GM18867 (cell line): Measurements from ENCODE around the gene C16orf74.

Source experiments
- ATAC-seq: cut with Tn5 transposase; IDR thresholded peaks from one replicate; pipeline ENCODE4 v1.9.1; 2021; ENCODE audit warnings: mild to moderate bottlenecking, moderate library complexity; ENCODE audit not compliant: unreplicated experiment

C16orf74 gene

DNA sequence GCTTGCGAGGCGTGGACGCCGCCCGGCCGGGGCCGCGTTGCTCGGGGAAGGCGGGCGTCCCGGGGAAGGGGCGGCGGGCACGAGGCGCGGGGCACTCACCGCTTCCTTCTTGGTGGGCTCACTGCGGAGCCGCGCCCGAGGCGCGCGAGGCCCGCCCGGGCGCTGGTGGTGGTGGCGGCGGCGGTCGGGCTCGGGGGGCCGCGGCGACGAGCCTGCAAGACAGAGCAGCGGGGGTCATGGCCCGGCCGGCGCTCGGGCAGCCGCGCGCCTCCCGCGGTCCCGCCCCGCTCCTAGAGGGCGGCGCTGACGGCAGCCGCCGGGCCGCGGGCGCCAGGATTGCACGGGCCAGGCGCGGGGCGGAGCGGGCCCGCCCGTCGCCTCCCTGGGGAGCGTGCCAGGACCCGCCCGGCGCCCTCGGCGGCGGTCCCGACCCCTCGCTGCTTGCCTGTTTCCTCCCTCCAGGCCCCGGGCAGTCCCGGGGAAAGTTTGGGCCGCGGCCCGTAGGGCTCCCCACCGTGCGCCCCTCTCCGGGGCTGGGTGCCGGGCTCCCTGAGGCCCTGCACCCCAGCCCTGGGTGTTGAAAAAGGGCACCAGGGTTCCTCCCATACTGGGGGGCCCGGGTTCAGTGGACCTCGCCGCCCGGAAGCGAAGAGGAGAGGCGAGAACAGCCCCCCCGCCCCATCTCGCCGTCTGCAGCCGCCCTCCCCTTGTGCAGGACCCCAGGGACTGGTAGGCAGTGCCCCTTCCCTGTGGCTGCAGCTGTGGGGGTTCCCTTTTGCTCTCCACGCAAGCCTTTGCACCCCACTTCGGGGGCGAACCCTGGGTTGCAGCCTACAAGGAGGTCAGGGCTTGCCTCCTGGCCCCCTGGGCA, at the start of gene C16orf74:
TSS of gene C16orf74 (minus strand) at position 270 of the 871 bp plus-strand sequence. CDS start 15,879 bp downstream, outside the sequence.
- peak; percentile 45 for ATAC-seq

DNA sequence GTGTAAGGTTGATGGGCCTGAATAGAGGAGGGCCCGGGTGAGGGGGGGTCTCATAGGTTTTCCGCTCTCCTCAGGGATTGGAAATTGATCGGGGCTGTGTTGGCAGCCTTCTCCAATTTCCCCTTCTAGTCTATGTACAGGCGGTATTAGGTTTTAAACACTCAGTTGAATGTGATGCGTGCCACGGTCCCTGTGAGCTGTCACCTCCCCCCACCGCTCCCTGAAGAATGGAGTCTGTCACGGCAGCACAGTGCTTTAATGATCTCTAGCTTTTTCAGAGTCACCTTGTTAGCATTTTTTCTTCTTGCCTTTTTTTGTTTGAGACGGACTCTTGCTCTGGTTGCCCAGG, 49.4 kb upstream of the C16orf74 start:
- ATAC-seq, result no peak

DNA sequence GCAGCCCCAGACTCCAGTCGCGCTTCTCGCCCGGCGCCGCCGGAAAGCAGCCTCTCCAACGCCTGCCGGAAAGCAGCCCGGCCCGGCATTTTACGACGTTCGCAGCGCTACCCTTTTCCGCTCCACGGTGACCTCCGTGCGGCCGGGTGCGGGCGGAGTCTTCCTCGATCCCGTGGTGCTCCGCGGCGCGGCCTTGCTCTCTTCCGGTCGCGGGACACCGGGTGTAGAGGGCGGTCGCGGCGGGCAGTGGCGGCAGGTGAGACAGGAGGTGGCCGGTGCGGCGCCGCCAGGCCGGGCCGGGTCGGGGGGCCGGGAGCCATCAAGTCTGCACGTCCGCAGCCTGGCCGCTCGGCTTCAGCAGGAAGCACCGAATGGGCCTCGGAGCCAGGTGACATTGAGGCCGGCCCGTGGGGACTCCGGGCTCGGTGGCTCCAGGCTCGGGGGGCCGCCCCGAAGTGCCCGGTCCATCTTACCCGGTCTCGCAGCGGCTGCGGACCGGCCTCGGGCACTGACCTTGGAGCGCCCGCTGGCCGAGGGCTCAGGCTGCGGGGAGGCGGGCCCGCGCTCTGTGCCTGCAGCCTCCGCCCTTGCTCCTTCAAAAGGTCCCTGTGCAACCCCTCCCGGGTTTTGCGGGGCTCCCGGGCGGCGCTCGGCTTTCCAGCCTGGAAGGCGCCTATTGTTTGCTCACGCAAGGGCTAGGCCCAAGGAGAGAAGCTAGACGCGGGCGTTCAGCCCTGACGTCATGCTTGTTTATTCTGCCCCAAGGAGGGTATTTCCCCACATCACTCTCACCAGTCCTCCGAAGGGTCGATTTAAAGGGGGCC, 48.8 kb upstream of the C16orf74 start, which contains the start of the genes COX4I1 and EMC8:
TSS of gene COX4I1 (plus strand) at position 199 of the 824 bp plus-strand sequence. CDS start 1,511 bp downstream, outside the sequence.
TSS of gene EMC8 (minus strand) at position 48 of the 824 bp plus-strand sequence. CDS start 249 bp downstream, outside the sequence.
- peak; percentile 85 for ATAC-seq

DNA sequence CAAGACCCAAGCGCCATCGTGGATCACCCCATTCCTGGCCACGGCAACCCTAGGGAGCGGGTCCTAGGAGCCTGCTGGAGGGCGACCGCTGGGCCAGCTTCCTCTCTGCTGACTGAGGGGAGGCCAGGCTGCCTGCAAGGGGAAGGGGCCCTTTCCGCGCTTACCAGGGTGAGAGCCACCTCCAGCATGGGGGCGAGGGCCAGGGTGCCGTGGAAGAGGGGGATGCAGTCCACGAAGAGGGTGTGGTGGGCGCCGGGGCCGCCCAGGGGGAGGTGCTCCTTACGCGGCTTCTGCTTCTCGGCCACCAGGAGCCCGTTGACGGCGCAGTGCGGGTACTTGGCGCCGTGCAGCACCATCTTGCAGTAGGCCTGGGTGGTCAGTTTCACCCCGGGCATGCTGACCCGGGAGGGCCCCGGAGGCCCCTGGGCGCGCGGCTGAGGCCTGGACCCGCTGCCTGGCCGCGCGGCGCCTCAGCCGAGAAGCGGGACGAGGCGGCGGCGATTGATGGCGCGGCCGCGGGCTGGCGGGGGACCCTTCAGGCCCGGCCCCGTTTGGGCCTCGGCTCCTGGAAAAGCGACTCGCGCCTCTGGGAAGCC, 48.1 kb upstream of the C16orf74 start:
- peak; percentile 22 for ATAC-seq

DNA sequence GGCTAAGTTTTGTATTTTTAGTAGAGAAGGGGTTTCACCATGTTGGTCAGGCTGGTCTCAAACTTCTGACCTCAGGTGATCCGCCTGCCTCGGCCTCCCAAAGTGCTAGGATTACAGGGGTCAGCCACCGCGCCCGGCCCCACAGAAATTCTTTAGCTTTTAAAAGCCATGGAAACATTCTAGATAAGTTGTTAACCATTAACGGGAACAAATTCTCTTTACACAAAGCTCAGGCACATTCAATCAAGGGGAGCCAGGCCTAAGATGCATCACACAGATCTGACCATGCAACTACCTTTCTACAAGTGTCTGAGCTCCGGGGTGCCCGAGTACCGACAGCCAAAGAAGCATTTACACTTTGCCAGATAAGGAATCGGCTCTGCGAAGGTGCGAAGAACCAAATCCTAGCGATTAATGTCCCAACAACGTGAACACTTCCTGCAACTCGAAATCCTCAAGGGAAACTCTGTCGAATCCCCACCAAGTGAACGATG, 47.4 kb upstream of the C16orf74 start:
- no peak for ATAC-seq

DNA sequence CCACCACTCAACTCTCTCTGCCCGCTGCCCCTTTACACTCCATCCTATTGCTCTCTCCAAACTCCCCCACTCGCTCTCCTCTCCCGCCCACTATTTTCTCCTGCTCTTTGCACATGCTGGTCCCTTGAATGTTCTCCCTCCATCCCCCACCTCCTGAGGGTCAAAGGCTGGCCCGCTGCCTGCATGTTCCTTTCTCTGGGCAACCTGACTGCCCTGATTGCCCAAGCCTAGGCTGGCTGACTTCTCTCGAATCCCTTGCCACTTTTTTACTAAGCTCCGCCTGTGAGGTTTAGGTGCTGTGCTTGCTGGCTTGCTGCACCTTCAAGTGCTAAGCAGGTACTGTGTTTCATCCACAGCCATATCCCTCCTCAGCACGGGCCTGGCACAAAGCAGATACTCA, 45.7 kb upstream of the C16orf74 start:
- no peak for ATAC-seq

DNA sequence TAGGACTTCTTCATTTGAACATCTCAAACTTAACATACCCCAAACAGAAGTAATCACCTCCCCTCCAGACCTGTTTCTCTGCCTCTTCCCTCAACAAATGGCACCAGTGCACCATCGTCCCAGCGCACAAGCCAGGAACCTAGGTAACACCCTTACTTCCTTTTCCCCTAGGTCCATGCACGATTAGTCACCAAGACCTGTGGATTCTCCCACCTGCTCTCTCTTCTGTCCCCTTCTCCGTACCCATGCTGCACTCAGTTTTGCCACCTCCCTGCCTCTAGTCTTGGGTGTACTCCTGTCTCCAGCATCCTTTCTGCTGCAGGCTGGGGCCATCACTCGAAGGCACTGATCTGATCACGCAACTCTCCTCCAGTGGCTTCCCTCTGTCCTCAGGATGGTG, 45.3 kb upstream of the C16orf74 start:
- no peak for ATAC-seq

DNA sequence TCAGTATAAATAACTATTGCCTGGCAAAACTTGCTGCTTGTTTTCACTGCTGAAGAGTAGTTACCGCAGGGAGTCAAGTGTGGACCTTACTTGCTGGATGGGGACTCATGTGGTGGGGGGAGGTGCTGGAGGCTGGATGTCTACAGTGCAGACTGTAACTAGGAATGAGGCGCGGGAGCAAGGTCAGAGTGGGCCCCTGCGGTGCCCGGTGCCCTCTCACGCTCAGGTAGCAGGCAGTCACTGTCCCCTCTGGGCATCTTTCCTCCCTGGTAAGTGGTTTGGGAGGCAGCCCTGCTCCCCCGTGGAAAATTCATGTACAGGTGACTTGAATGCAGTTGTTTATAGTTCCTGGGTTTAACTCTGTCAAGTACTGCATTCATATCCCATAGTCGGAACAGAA, 43.8 kb upstream of the C16orf74 start:
- ATAC-seq, result no peak

DNA sequence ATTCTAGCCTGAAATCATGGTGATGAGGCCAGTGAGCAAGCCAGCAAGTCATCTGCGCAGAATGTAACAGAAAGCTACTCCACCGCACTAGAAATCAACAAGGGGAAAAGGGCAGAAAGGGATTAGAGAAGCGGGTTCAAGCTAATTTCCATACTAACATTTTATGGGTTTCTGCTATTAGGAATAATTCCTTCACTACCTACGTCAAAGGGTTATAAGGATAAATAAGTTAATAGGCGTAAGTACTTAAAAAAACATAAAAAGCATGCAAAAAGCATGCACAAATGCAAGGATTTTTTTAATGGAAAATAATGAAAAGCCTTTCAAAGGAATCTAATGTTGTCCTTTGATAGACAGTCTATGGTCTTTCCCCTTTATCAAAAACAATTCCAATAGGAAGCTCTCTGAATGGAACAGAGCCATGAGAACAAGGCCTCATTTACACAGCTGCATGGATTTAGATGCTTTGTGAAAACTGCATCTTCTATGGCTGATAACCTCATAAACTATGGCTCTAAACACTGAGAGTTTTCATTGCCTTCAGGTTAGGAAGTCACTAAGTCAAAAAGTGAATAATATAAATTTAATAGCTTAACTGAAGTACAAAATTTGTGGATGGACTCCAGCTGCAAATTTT, 42.9 kb upstream of the C16orf74 start:
- ATAC-seq, result no peak

DNA sequence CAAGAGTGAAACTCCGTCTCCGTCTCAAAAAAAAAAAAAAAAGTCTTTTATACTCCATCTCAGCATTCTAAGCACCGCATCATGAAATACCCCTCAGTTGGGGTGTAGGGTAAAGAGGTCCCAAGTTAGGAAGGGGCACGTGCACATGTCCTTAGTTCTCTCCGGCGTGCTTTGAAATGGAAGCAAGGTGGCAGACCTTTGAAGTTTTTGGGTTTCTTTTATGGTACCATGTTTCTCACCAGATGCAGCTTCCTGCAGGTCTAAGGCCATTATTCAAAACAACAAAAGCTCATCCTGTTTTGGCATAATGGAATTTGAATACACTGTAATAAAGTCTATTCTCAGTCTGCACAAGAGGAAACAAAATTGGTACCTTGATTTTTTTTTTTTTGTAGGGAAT, 38.9 kb upstream of the C16orf74 start:
- ATAC-seq, result no peak

DNA sequence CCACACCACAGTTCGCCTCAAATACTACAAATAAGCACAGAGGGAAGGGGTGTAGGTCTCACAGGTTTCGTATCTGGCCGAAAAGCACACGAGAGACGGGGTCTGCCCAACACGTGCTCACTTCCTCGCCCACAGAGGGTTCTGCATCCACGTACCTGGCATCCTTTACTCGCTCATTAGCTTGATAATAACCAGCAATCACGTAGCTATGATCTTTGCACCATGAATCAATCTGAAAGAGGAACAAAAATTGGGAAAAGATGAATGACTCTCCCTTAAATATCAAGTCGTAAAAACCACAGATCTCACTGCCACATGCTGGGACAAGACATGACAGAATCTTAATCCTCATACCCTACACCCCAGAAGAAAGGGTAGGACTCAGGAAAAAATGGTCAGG, 37.9 kb upstream of the C16orf74 start:
- ATAC-seq, result no peak

DNA sequence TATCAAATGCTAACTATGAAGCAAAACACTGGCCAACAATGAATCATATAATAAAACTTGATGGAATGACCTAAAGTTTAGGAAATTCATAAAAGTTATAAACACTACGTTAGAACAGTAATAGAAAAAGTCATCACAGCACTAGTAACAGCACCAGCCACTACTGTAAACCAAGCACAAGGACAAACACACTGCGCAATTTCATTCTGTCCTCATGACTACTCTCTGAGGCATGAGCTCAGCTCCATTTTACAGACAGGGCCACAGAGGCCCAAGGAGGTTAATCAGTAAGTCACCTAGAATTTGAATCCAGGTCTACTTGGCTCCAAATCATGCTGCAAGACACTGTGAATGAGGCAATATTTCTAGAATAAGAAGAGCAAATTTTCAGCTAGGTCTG, 35.0 kb upstream of the C16orf74 start:
- no peak for ATAC-seq

DNA sequence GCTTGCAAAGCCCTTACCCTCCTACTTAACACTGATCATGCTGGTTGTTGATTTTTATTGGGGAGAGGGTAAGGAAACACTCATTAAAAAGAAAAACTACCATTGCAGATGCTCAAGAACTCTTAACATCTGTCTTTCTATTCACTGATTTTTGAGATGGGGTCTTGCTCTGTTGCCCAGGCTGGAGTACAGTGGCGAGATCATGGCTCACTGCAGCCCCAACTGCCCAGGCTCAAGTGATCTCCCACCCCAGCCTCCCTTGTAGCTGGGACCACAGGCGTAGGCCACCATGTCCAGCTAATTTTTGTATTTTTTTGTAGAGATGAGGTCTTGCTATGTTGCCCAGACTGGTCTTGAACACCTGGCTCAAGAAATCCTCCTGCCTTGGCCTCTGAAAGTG, 33.9 kb upstream of the C16orf74 start:
- ATAC-seq, result no peak

DNA sequence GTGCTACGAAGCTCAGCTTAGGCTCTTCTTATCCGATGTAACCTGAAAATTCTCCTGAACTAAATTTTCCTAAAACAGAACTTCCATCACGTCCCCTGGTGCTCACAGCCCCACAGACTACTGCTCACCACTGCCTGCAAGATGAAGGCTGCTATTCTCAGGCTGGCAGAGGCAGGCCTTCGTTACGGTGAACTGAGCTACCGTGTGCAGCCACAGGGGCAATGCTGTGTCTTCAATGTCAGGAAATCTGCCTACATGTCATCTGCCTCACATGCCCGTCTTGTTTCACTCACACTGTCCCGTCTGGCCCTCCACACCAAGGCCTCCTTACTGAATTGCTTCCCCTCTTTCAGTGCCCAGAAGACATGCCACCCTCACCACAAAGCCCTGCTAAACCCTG, 32.5 kb upstream of the C16orf74 start:
- ATAC-seq, result no peak

DNA sequence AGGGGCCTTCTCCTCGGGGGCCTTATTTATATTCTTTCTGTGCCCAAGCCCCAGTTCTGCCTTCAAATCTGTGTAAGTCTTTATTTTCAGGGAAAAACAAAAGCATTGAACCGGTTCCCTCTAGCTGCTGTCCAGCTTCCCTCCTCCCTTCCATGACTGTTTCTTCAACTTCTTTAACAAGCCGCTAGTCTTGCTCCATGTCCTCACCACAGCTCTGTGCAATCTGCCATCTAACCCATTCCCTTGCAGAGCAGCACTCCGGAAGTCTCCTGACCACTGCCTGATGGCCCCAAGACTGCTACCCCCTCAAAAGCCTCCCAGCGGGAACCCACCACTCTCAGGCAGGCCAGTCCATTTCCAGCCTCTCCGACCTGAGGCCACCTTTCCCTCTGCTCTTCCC, 31.6 kb upstream of the C16orf74 start:
- no peak for ATAC-seq

DNA sequence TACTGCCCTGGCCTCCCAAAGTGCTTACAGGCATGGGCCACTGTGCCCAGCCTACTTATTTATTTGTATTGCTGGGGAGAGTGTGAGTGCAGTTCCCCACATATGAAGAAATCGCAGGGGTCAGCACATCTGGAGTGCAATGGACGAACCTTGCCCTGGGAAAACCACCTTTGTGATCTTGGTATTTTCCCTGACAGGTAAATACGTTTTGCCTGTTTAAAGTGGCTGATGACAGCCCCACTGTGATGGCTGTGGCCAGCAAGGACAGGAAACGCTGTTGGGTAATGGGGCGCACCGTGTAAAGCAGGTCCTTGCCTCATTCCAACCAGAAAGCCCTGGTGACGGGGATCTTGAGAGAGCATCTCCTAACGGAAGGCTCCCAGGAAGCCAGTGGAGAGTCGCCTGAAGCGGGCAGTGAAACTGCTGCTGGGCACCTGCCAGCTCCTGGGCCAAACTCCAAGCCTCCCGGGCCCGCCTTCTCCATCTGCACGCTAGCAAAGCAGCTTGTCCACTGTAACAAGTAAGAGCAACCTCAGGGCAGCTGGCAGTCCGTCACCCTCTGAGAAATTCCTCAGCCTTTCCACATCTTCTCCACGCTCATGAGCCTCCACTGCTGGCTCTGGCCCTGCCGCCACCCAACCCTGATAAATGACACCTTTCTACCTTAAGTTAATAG, 30.9 kb upstream of the C16orf74 start:
- no peak for ATAC-seq

DNA sequence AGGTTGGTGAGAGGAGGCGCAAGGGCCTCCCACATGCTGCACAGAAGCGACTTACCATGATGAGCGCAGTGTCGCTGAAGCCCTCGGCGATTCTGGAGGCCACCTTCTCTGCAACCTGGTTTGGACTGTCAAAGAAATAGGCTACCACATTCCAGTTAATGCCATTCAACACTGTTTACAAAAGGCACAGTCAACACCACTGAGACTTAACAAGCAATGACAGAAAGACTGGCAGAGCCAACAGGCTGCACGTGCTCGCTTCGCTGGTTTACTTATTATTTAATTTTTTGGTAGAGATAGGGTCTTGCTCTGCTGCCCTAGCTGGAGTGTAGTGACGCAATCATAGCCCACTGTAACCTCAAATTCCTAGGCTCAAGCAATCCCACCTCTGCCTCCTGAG, 30.3 kb upstream of the C16orf74 start:
- ATAC-seq, result no peak

DNA sequence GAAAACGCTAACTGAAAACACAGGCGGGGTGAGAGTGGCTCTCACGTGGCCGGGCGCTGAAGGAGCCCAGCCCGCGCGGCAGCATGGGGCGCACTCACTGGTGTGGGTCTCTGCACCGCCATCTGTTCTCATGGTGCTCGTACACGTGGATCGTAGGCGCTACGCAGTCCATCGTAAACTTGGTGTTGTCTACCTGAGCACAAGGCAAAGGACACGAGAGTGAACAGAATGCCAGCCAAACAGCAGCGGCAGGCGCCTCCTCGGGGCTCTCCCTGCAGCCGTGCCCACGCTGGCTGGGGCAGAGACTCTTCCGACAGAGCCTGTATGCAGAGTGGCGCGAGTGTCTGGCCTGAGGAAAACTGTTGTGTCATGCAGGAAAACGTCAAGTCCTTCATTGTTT, 29.4 kb upstream of the C16orf74 start:
- no peak for ATAC-seq

DNA sequence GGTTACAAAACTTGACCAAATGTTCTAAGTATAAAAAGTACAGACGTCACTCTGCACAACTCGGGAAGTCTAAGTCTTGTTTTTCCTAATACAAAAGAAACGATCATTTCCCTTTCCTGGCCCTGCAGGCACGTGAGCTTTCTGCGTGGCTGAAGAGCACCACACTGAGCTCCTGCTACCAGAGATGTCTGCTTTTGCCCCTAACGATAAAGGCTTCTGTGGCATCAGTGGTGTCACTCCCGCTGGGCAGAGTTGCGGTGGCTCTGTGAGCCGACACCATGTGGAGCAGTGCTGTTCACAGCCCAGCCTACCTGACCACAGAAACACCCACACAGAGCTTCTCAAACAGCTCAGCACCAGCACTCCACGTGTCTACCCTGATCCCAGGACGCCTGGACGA, 28.0 kb upstream of the C16orf74 start:
- ATAC-seq, result no peak

DNA sequence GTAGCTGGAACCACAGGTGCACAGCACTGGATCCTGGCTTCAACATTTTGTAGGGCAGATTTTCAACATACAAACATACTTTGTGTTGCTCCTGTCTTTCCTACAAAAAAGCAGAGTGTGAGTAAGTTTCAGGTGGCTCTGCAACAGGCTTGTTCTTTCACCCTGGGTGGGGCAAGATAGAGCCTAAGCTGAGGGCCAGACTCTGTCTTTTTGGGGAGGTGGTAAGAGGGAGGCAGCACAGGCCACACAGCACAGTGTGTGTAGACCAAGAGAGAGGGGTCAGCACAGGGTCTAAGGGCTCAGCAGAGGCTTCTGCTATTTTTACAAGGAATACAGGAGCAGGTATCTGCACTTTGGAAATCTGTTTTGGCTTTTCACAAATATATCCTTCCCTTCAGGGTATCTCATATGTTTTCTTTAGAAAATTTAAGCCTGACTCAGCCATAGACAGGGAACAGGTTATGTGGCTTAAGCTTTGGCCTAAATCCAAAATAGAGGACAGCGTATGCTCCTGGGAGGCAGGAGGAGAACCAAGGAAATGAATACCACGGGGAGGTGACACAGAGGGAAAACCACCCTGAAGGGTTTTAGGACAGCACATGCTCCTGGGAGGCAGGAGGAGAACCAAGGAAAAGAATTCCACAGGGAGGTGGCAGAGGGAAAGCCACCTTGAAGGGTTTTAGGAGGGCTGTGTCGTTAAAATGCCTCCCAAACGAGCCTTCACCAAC, 26.9 kb upstream of the C16orf74 start:
- no peak for ATAC-seq
